Spleen (tissue), 11 donors: ENCODE results near the gene FRMPD2. TPM values are rescaled to one million over a fixed set of nuclear protein-coding genes. Genes with fewer than 3 reads are reported as not detected.

Experiments
- DNase-seq: peaks from one replicate; pipeline ENCODE4 v3.0.0-alpha.2; 2020
- H3K27ac ChIP-seq, 8 donors: fragments of 200-600 bp; sonication (generic) in 7 of 8; 1 replicate in 4 of 8; 2 replicates in 4 of 8; pipeline versions ENCODE4 v1.5.0 to v1.8.0; 2016 to 2021; ENCODE audit warnings: inconsistent platforms in 4 of 8, mild to moderate bottlenecking in 4 of 8, moderate library complexity in 1 of 8
- H3K27me3 ChIP-seq, 7 donors: fragments of 200-600 bp; sonication (generic) in 6 of 7; replicated peaks in 1 of 7; 1 replicate in 4 of 7; 2 replicates in 3 of 7; pipeline versions ENCODE4 v1.5.0 to v1.8.0; 2016 to 2021; ENCODE audit warnings: inconsistent platforms in 3 of 7, mild to moderate bottlenecking in 1 of 7
- H3K36me3 ChIP-seq, 6 donors: fragments of 200-600 bp; sonication (generic) in 5 of 6; 1 replicate in 4 of 6; 2 replicates in 2 of 6; pipeline versions ENCODE4 v1.5.0 to v1.8.0; 2016 to 2021; ENCODE audit warnings: inconsistent platforms in 2 of 6
- H3K4me1 ChIP-seq, 6 donors: fragments of 200-600 bp; sonication (generic) in 5 of 6; 1 replicate in 3 of 6; 2 replicates in 3 of 6; pipeline versions ENCODE4 v1.5.0 to v1.8.0; 2016 to 2021; ENCODE audit warnings: inconsistent platforms in 3 of 6
- H3K4me3 ChIP-seq, 8 donors: fragments of 200-600 bp; sonication (generic) in 7 of 8; 1 replicate in 4 of 8; 2 replicates in 4 of 8; pipeline versions ENCODE4 v1.5.0 to v1.8.0; 2016 to 2021; ENCODE audit warnings: inconsistent platforms in 4 of 8, mild to moderate bottlenecking in 4 of 8, moderate library complexity in 2 of 8
- H3K9me3 ChIP-seq, 8 donors: fragments of 200-600 bp; sonication (generic) in 7 of 8; 1 replicate in 4 of 8; 2 replicates in 4 of 8; pipeline versions ENCODE4 v1.5.0 to v1.8.0; 2016 to 2021; ENCODE audit warnings: inconsistent platforms in 4 of 8
- POLR2A ChIP-seq, 3 donors: fragments of 450-650 bp; IDR thresholded peaks; one replicate each; pipeline ENCODE4 v1.5.1; 2017; ENCODE audit warnings: antibody characterized with exemption in 3 of 3, mild to moderate bottlenecking in 1 of 3
- POLR2AphosphoS5 ChIP-seq, 3 donors: sonication (generic); formaldehyde crosslinking; IDR thresholded peaks; one replicate each; pipeline ENCODE4 v1.5.1; 2017; ENCODE audit warnings: antibody characterized with exemption in 3 of 3
- WGBS, 5 donors: extraction: QIAGEN DNeasy Blood & Tissue Kit in 3 of 5; methylation state at CpG; one replicate each; pipeline versions ENCODE4 v1.1.5 to v1.1.7; 2013 to 2018; 5-methylcytosine and 5-hydroxymethylcytosine counted together
- intact Hi-C: fragments of 100-400 bp; cut with DNase I; formaldehyde crosslinking; loops from one replicate; pipeline ENCODE4 v1.15.0; 2023; ENCODE audit warnings: low total_unique reads
- polyA plus RNA-seq, 3 donors: library from polyadenylated mRNA; stranded (reverse); fragments of 200-250 nt; gene quantifications; one replicate each; pipeline ENCODE4 v1.2.1, GENCODE V29; 2013
- total RNA-seq, 7 donors: library from RNA; depleted of rRNA in 3 of 7; stranded (reverse); fragments of >200 nt in 3 of 7; fragmentation: NEBNext Ultra II Directional in 4 of 7; extraction: Animal tissue kit (Norgen Biotek cat#: 25700) in 4 of 7; gene quantifications; one replicate each; pipeline versions ENCODE4 v1.1.0 to v1.2.1, GENCODE V29; 2016 to 2021
- TF ChIP-seq, protein P1 (sequence below), 11 experiments: fragments of 200-600 bp in 7 of 11; fragments of 450-650 bp in 4 of 11; sonication (generic) in 4 of 11; IDR thresholded peaks in 8 of 11; conservative IDR thresholded peaks in 3 of 11; 1 replicate in 7 of 11; 2 replicates in 4 of 11; pipeline versions ENCODE4 v1.4.0 to v1.8.0; 2016 to 2021; ENCODE audit warnings: antibody characterized with exemption in 11 of 11, inconsistent platforms in 4 of 11, mild to moderate bottlenecking in 1 of 11
- donor health status: healthy with polysubstance abuse.
- donor health status: DM: no; HTN: no; CAD: no; lungs with moderate emphysema.
- donor health status: DM: no; HTN: no; CAD: no.
- donor health status: Bipolar disorder and iron deficiency.
- donor health status: healthy.
- donor health status: DM: no; HTN: no; CAD: no.
- donor health status: DM: yes; HTN: yes; CAD: no.

The FRMPD2 gene
- total and polyA plus RNA-seq, 10 donors, result 0.33 TPM; not detected in 9

DNA sequence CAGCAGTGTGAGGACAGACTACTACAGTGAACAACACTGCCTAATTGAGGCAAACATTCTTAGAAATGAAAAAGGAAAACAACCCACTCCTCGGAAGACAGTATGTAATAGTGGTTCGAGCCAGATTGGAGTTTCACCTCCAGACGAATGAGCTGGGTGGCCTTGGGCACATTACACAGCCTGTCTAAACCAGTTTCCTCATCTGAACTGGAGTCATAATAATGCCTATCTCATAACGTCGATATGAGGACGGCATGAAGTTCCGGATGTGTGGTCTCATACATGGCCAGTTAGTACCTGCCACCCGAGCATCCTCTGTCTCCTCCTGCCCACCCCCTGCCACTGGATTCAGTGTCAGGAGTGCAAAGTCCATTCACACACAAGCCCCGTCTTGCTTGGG, 15.8 kb upstream of the FRMPD2 start:
- intact Hi-C loops, result no loop called here
- Histone ChIP-seq H3K27me3 (peaks cover 0 to 3% (median 0%) of the 10 kb centered on the region in 7 donors), H3K4me1 (peaks cover 0 to 8% (median 0%) of the 10 kb centered on the region in 6 donors), H3K9me3 (no peaks in the 10 kb centered on the region), H3K27ac (no peak overlapping the region), H3K4me3 (no peak overlapping the region), H3K36me3 (no peaks in the 10 kb centered on the region)
- WGBS, 5 donors, result 92 to 94% (median 94%) methylated on average over 9 of the region's 9 CpGs
- no peak for DNase-seq
- TF ChIP-seq POLR2A (IDR thresholded peaks at IDR 0.05) (no peak), POLR2AphosphoS5 (IDR thresholded peaks at IDR 0.05) (no peak)
- TF ChIP-seq, protein P1, sequence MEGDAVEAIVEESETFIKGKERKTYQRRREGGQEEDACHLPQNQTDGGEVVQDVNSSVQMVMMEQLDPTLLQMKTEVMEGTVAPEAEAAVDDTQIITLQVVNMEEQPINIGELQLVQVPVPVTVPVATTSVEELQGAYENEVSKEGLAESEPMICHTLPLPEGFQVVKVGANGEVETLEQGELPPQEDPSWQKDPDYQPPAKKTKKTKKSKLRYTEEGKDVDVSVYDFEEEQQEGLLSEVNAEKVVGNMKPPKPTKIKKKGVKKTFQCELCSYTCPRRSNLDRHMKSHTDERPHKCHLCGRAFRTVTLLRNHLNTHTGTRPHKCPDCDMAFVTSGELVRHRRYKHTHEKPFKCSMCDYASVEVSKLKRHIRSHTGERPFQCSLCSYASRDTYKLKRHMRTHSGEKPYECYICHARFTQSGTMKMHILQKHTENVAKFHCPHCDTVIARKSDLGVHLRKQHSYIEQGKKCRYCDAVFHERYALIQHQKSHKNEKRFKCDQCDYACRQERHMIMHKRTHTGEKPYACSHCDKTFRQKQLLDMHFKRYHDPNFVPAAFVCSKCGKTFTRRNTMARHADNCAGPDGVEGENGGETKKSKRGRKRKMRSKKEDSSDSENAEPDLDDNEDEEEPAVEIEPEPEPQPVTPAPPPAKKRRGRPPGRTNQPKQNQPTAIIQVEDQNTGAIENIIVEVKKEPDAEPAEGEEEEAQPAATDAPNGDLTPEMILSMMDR (IDR thresholded peaks at IDR 0.05 in 8 of 11, conservative IDR thresholded peaks at IDR 0.05 in 3 of 11), result no peak

DNA sequence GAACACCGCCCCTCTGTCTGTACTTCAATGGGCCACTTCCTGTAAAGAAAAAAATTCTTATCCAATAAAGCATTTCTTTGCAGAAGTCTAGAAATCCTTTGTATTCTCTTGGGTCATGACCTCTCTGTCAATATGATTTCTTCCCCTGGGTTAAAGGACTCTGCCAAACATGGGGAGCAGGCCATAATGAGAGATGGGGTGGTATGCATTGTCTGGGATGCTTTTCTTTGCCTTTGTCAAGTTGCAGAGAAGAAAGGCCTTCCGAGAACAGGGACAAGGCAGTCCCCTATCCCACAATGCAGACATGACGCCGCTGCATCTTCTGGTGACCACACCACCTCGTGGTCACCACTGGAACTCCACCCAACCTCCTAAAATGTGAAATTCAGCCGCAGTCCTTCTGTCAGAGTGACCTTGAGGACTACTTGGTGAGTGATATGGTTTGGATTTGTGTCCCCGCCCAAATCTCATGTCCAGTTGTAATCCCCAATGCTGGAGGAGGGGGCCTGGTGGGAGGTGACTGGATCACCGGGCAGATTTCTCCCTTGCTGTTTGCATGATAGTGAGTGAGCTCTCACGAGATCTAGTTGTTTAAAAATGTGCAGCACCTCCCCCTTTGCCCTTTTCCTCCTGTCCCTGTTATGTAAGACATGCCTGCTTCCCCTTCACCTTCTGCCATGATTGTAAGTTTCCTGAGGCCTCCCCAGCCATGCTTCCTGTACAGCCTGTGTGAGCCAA, 15.2 kb upstream of the FRMPD2 start:
- Histone ChIP-seq H3K4me1 (peaks cover 0 to 8% (median 0%) of the 10 kb centered on the region in 6 donors), H3K4me3 (no peak overlapping the region), H3K9me3 (no peaks in the 10 kb centered on the region), H3K36me3 (no peaks in the 10 kb centered on the region), H3K27ac (no peak overlapping the region), H3K27me3 (peaks cover 0 to 7% (median 0%) of the 10 kb centered on the region in 7 donors)
- TF ChIP-seq POLR2A (IDR thresholded peaks at IDR 0.05) (no peak), POLR2AphosphoS5 (IDR thresholded peaks at IDR 0.05) (no peak)
- TF ChIP-seq, protein P1 (IDR thresholded peaks at IDR 0.05 in 8 of 11, conservative IDR thresholded peaks at IDR 0.05 in 3 of 11), result peak; percentile 64 to 84 (median 78)
- no peak for DNase-seq
- intact Hi-C loops, result no loop called here
- whole genome bisulfite sequencing, 5 donors, result 24 to 35% (median 25%) methylated on average over 9 of the region's 9 CpGs

DNA sequence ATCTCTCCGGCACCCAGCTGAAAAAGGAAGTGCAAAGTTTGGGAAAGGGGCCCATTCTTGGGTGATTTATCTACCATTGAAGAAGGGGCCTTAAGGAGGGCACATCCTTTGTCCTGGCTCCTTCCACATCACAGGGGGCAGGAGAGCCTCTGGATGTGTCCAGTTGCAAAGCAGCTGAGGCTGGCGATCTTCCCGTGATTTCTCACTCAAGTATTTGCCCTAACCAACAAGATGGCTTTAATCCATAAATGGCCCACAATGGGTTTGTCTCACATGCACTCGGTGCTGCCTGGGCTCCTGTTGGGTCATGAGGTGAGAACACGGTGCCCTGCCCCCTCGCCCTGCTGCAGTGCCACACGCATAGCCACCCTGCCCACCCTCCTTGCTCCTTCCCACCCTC, 14.2 kb upstream of the FRMPD2 start:
- TF ChIP-seq POLR2AphosphoS5 (IDR thresholded peaks at IDR 0.05), result no peak
- TF ChIP-seq POLR2A (IDR thresholded peaks at IDR 0.05), result no peak
- TF ChIP-seq, protein P1 (IDR thresholded peaks at IDR 0.05 in 8 of 11, conservative IDR thresholded peaks at IDR 0.05 in 3 of 11), result no peak
- no peak for DNase-seq
- 91 to 92% (median 92%) methylated on average over 7 of the region's 7 CpGs for WGBS, 5 donors
- no peaks in the 10 kb centered on the region for H3K36me3 ChIP-seq
- H3K27ac ChIP-seq, result no peak overlapping the region
- peaks cover 0 to 11% (median 0%) of the 10 kb centered on the region in 7 donors for H3K27me3 ChIP-seq
- no peak overlapping the region for H3K4me3 ChIP-seq
- intact Hi-C loops, result no loop called here
- H3K4me1 ChIP-seq, result peaks cover 0 to 8% (median 0%) of the 10 kb centered on the region in 6 donors
- H3K9me3 ChIP-seq, result peaks cover 0 to 8% (median 6%) of the 10 kb centered on the region in 8 donors
